H9 (cell line): ENCODE measurements around the gene SMAD7. TPM values are rescaled to one million over a fixed set of nuclear protein-coding genes. Genes with fewer than 3 reads are reported as not detected.

ENCODE experiments used
- DNase-seq: peaks from one replicate; pipeline ENCODE4 v3.0.0-alpha.2; 2017
- H2AFZ ChIP-seq: one replicate; pipeline ENCODE4 v1.6.1; 2013; ENCODE audit warnings: mild to moderate bottlenecking, low read length, control low read depth, moderate library complexity
- H2AK5ac ChIP-seq: 2 replicates; pipeline ENCODE4 v1.6.1; 2013; ENCODE audit warnings: low read length, control low read depth, mixed read lengths; ENCODE audit not compliant: insufficient read length
- H2BK120ac ChIP-seq: one replicate; pipeline ENCODE4 v1.6.1; 2013; ENCODE audit warnings: low read depth, mild to moderate bottlenecking, low read length, control low read depth, inconsistent platforms; ENCODE audit not compliant: poor library complexity, severe bottlenecking
- H2BK12ac ChIP-seq: 2 replicates; pipeline ENCODE4 v1.6.1; 2013; ENCODE audit warnings: low read length, control low read depth, mixed read lengths, low read depth; ENCODE audit not compliant: insufficient read length
- H2BK15ac ChIP-seq: 2 replicates; pipeline ENCODE4 v1.6.1; 2013; ENCODE audit warnings: low read depth, low read length, control low read depth
- H2BK20ac ChIP-seq: one replicate; pipeline ENCODE4 v1.6.1; 2013; ENCODE audit warnings: low read depth, mild to moderate bottlenecking, low read length, control low read depth, inconsistent platforms; ENCODE audit not compliant: poor library complexity, severe bottlenecking
- H2BK5ac ChIP-seq: 2 replicates; pipeline ENCODE4 v1.6.1; 2013; ENCODE audit warnings: low read length, control low read depth, mixed read lengths; ENCODE audit not compliant: insufficient read length
- H3K14ac ChIP-seq: 2 replicates; pipeline ENCODE4 v1.6.1; 2013; ENCODE audit warnings: low read length, control low read depth; ENCODE audit not compliant: insufficient read depth
- H3K18ac ChIP-seq: 2 replicates; pipeline ENCODE4 v1.6.1; 2013; ENCODE audit warnings: low read depth, mild to moderate bottlenecking, mixed read lengths, low read length, control low read depth; ENCODE audit not compliant: insufficient read length
- H3K23ac ChIP-seq: 2 replicates; pipeline ENCODE4 v1.6.1; 2013; ENCODE audit warnings: low read length, control low read depth, mixed read lengths, low read depth; ENCODE audit not compliant: insufficient read length
- H3K23me2 ChIP-seq: 2 replicates; pipeline ENCODE4 v1.6.1; 2013; ENCODE audit warnings: low read depth, mild to moderate bottlenecking, mixed read lengths, low read length, control low read depth; ENCODE audit not compliant: insufficient read length, poor library complexity, severe bottlenecking
- H3K27ac ChIP-seq: 2 replicates; pipeline ENCODE4 v1.5.1; 2013; ENCODE audit warnings: low read length, control low read depth, mixed read lengths, low read depth; ENCODE audit not compliant: insufficient read length
- H3K27me3 ChIP-seq: 2 replicates; pipeline ENCODE4 v1.6.1; 2013; ENCODE audit warnings: low read length, control low read depth, inconsistent platforms; ENCODE audit not compliant: insufficient read depth
- H3K4ac ChIP-seq: 2 replicates; pipeline ENCODE4 v1.6.1; 2013; ENCODE audit warnings: low read depth, mild to moderate bottlenecking, control low read depth, inconsistent platforms, low read length, moderate library complexity
- H3K4me1 ChIP-seq: 2 replicates; pipeline ENCODE4 v1.6.1; 2013; ENCODE audit warnings: low read length, control low read depth, inconsistent platforms; ENCODE audit not compliant: insufficient read depth
- H3K4me2 ChIP-seq: 2 replicates; pipeline ENCODE4 v1.6.1; 2013; ENCODE audit warnings: low read length, control low read depth, mixed read lengths; ENCODE audit not compliant: insufficient read length, insufficient read depth
- H3K56ac ChIP-seq: 2 replicates; pipeline ENCODE4 v1.6.1; 2013; ENCODE audit warnings: low read depth, mild to moderate bottlenecking, mixed read lengths, low read length, control low read depth; ENCODE audit not compliant: insufficient read length
- H3K79me1 ChIP-seq: 2 replicates; pipeline ENCODE4 v1.6.1; 2013; ENCODE audit warnings: low read depth, mild to moderate bottlenecking, moderate library complexity, low read length, control low read depth, inconsistent platforms; ENCODE audit not compliant: insufficient read depth, poor library complexity, severe bottlenecking
- H3K79me2 ChIP-seq: 2 replicates; pipeline ENCODE4 v1.6.1; 2013; ENCODE audit warnings: low read length, control low read depth, inconsistent platforms; ENCODE audit not compliant: insufficient read depth
- H3K9ac ChIP-seq: 2 replicates; pipeline ENCODE4 v1.6.1; 2013; ENCODE audit warnings: low read length, control low read depth, mixed read lengths; ENCODE audit not compliant: insufficient read length; ENCODE audit errors: extremely low read depth
- H3K9me3 ChIP-seq: one replicate; pipeline ENCODE4 v1.6.1; 2013; ENCODE audit warnings: low read depth, low read length, inconsistent platforms; ENCODE audit not compliant: control insufficient read depth
- H3T11ph ChIP-seq: one replicate; pipeline ENCODE4 v1.6.1; 2013; ENCODE audit warnings: mild to moderate bottlenecking, low read length, control low read depth, inconsistent platforms
- H4K20me1 ChIP-seq: one replicate; pipeline ENCODE4 v1.6.1; 2013; ENCODE audit not compliant: control insufficient read depth, insufficient read length, insufficient read depth
- H4K5ac ChIP-seq: 2 replicates; pipeline ENCODE4 v1.6.1; 2013; ENCODE audit warnings: low read depth, mild to moderate bottlenecking, mixed read lengths, low read length, control low read depth; ENCODE audit not compliant: insufficient read length
- H4K8ac ChIP-seq: replicated peaks from 2 replicates; pipeline ENCODE4 v1.6.1; 2013; ENCODE audit warnings: low read length, control low read depth, mixed read lengths, low read depth; ENCODE audit not compliant: insufficient read length
- H4K91ac ChIP-seq: 2 replicates; pipeline ENCODE4 v1.6.1; 2013; ENCODE audit warnings: low read depth, mild to moderate bottlenecking, moderate library complexity, mixed read lengths, low read length, control low read depth; ENCODE audit not compliant: insufficient read length
- H3K27ac Mint-ChIP-seq, 3 experiments: 2 replicates in 2 of 3; 3 replicates in 1 of 3; pipeline ENCODE4 v1.8.0; 2020 to 2021; ENCODE audit warnings: mixed read lengths in 3 of 3, mild to moderate bottlenecking in 1 of 3, moderate library complexity in 1 of 3
- H3K27me3 Mint-ChIP-seq: 2 replicates; pipeline ENCODE4 v1.8.0; 2021; ENCODE audit warnings: low read depth, mild to moderate bottlenecking, moderate library complexity, mixed read lengths
- H3K36me3 Mint-ChIP-seq, 3 experiments: 2 replicates in 2 of 3; 3 replicates in 1 of 3; pipeline ENCODE4 v1.8.0; 2020 to 2021; ENCODE audit warnings: low read depth in 3 of 3, mixed read lengths in 3 of 3; ENCODE audit not compliant: insufficient read depth in 1 of 3
- H3K4me1 Mint-ChIP-seq, 2 experiments: 2 replicates each; pipeline ENCODE4 v1.8.0; 2020; ENCODE audit warnings: mixed read lengths in 2 of 2
- H3K4me3 Mint-ChIP-seq, 2 experiments: 2 replicates in 1 of 2; 3 replicates in 1 of 2; pipeline ENCODE4 v1.8.0; 2020 to 2021; ENCODE audit warnings: mild to moderate bottlenecking in 2 of 2, mixed read lengths in 2 of 2, moderate library complexity in 1 of 2
- H3K9me3 Mint-ChIP-seq, 2 experiments: 2 replicates in 1 of 2; 3 replicates in 1 of 2; pipeline ENCODE4 v1.8.0; 2020; ENCODE audit warnings: mild to moderate bottlenecking in 2 of 2, mixed read lengths in 2 of 2, moderate library complexity in 1 of 2
- WGBS: extraction: QIAGEN DNeasy Blood & Tissue Kit; methylation state at CpG from one replicate; pipeline ENCODE4 v1.1.7; 2013; ENCODE audit warnings: missing lambda C conversion rate, low lambda C conversion rate, mixed read lengths; ENCODE audit not compliant: insufficient read length; ENCODE audit errors: extremely low coverage; 5-methylcytosine and 5-hydroxymethylcytosine counted together
- total RNA-seq: library from RNA; stranded (reverse); gene quantifications from 2 replicates; pipeline ENCODE4 v1.2.1, GENCODE V29; 2021
- TF ChIP-seq, protein P1 (sequence below): fragments of 200-600 bp; sonication (generic); conservative IDR thresholded peaks from 3 replicates; pipeline ENCODE4 v1.8.0; 2021; ENCODE audit warnings: antibody characterized with exemption, mild to moderate bottlenecking

Gene SMAD7
- total RNA-seq, 1 experiment from 2014 or later, result 27.7 TPM

DNA sequence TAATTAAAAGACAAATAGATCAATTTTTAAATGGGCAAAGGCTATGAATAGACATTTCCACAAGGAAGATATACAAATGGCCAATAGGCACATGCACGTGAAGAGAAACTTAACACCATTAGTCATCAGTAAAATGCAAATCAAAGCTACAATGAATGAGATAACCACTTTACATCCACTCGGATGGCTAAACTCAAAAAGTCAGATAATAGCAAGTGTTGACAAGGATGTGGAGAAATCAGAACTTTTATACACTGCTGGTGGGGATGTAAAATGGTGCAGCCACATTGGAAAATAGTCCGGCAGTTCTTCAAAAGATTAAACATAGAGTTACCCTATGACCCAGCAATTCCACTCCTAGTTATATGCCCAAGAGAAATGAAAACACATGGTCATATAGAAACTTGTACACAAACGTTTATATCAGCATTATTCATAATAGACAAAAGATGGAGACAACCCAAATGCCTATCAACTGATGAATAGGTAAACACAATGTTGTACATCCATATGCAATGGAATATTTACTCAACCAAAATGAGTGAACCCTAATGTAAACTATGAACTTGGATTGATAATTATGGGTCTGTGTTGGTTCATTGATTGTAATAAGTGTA lies 51.1 kb downstream of the SMAD7 start:
- no CpG with 5 or more reads among the region's 4 CpGs for WGBS

More for the DNA sequence above, 51.1 kb downstream of the SMAD7 start:
- TF ChIP-seq, protein P1, sequence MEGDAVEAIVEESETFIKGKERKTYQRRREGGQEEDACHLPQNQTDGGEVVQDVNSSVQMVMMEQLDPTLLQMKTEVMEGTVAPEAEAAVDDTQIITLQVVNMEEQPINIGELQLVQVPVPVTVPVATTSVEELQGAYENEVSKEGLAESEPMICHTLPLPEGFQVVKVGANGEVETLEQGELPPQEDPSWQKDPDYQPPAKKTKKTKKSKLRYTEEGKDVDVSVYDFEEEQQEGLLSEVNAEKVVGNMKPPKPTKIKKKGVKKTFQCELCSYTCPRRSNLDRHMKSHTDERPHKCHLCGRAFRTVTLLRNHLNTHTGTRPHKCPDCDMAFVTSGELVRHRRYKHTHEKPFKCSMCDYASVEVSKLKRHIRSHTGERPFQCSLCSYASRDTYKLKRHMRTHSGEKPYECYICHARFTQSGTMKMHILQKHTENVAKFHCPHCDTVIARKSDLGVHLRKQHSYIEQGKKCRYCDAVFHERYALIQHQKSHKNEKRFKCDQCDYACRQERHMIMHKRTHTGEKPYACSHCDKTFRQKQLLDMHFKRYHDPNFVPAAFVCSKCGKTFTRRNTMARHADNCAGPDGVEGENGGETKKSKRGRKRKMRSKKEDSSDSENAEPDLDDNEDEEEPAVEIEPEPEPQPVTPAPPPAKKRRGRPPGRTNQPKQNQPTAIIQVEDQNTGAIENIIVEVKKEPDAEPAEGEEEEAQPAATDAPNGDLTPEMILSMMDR, result no peak
- Mint-ChIP-seq H3K4me1 (peaks cover 6 to 13% of the 10 kb centered on the region in 2 experiments), H3K27me3 (peaks cover 2% of the 10 kb centered on the region; the same call in 1 of the 2 replicates), H3K36me3 (peaks cover 4 to 9% (median 5%) of the 10 kb centered on the region in 3 experiments; a peak in 4 of 7 replicates), H3K4me3 (no peak overlapping the region), H3K27ac (no peak overlapping the region), H3K9me3 (peaks cover 8 to 11% of the 10 kb centered on the region in 2 experiments)
- Histone ChIP-seq H4K5ac (no peak overlapping the region), H2BK15ac (no peak overlapping the region), H2BK20ac (no peak overlapping the region), H3K18ac (no peak overlapping the region), H3K9ac (no peak overlapping the region), H3K4ac (no peak overlapping the region), H3K27me3 (no peaks in the 10 kb centered on the region), H3K56ac (no peak overlapping the region), H4K8ac (no peak overlapping the region), H2BK5ac (no peak overlapping the region), H3K23me2 (no peaks in the 10 kb centered on the region), H4K91ac (no peak overlapping the region), H3T11ph (no peak overlapping the region), H3K27ac (no peak overlapping the region), H4K20me1 (no peaks in the 10 kb centered on the region), H2AK5ac (no peak overlapping the region), H3K9me3 (no peaks in the 10 kb centered on the region), H2BK12ac (no peak overlapping the region), H2BK120ac (no peak overlapping the region), H3K23ac (no peak overlapping the region), H3K14ac (no peak overlapping the region), H3K4me1 (no peaks in the 10 kb centered on the region), H3K79me1 (no peaks in the 10 kb centered on the region), H3K4me2 (no peak overlapping the region), H3K79me2 (no peaks in the 10 kb centered on the region), H2AFZ (no peak overlapping the region)
- DNase-seq, result no peak
